Sigmoid colon (tissue), 7 donors: Measurements from ENCODE around the gene FOXN3. TPM values are rescaled to one million over a fixed set of nuclear protein-coding genes. Genes with fewer than 3 reads are reported as not detected.

Experiments
- DNase-seq: peaks from one replicate; pipeline ENCODE4 v3.0.0-alpha.2; 2019
- H3K27ac ChIP-seq, 4 donors: fragments of 200-600 bp; sonication (generic); one replicate each; pipeline ENCODE4 v1.5.1; 2016 to 2019; ENCODE audit warnings: mild to moderate bottlenecking in 1 of 4
- H3K27me3 ChIP-seq, 3 donors: fragments of 200-600 bp; sonication (generic); one replicate each; pipeline ENCODE4 v1.5.1; 2019; ENCODE audit warnings: mild to moderate bottlenecking in 1 of 3
- H3K36me3 ChIP-seq, 4 donors: fragments of 200-600 bp; sonication (generic); one replicate each; pipeline ENCODE4 v1.5.1; 2016 to 2019
- H3K4me1 ChIP-seq, 4 donors: fragments of 200-600 bp; sonication (generic); one replicate each; pipeline ENCODE4 v1.5.1; 2017 to 2019
- H3K4me3 ChIP-seq, 4 donors: fragments of 200-600 bp; sonication (generic); one replicate each; pipeline ENCODE4 v1.5.1; 2017 to 2019; ENCODE audit warnings: mild to moderate bottlenecking in 2 of 4, moderate library complexity in 1 of 4
- H3K9me3 ChIP-seq, 4 donors: fragments of 200-600 bp in 3 of 4; sonication (generic) in 3 of 4; one replicate each; pipeline versions ENCODE4 v1.5.1 to v1.6.1; 2013 to 2019
- EP300 ChIP-seq, 4 donors: sonication (generic); formaldehyde crosslinking; IDR thresholded peaks; one replicate each; pipeline ENCODE4 v1.6.1; 2017; ENCODE audit warnings: antibody characterized with exemption in 4 of 4
- POLR2A ChIP-seq, 2 donors: fragments of 450-650 bp; IDR thresholded peaks; one replicate each; pipeline ENCODE4 v1.6.1; 2016; ENCODE audit warnings: antibody characterized with exemption in 2 of 2, mild to moderate bottlenecking in 2 of 2, moderate library complexity in 2 of 2
- POLR2AphosphoS5 ChIP-seq, 4 donors: sonication (generic); formaldehyde crosslinking; IDR thresholded peaks; one replicate each; pipeline ENCODE4 v1.6.1; 2017; ENCODE audit warnings: antibody characterized with exemption in 4 of 4
- WGBS, 2 donors: extraction: QIAGEN DNeasy Blood & Tissue Kit; methylation state at CpG; one replicate each; pipeline ENCODE4 v1.1.7; 2013; 5-methylcytosine and 5-hydroxymethylcytosine counted together
- intact Hi-C: fragments of 100-400 bp; cut with DNase I; formaldehyde crosslinking; loops from one replicate; pipeline ENCODE4 v1.15.1; 2023
- polyA plus RNA-seq, 3 donors: library from polyadenylated mRNA; stranded (reverse); fragments of 200-250 nt; gene quantifications; one replicate each; pipeline ENCODE4 v1.2.3, GENCODE V29; 2013
- total RNA-seq, 4 donors: library from RNA; depleted of rRNA; stranded (reverse); fragments of >200 nt; gene quantifications; one replicate each; pipeline ENCODE4 v1.1.0, GENCODE V29; 2016
- TF ChIP-seq, protein P1 (sequence below), 4 experiments: fragments of 450-650 bp in 3 of 4; fragments of 200-600 bp in 1 of 4; IDR thresholded peaks; one replicate each; pipeline ENCODE4 v1.5.1; 2016 to 2019; ENCODE audit warnings: antibody characterized with exemption in 4 of 4, mild to moderate bottlenecking in 3 of 4, moderate library complexity in 2 of 4
- donor health status: healthy with polysubstance abuse.
- donor health status: Bipolar disorder and iron deficiency.
- donor health status: healthy.

FOXN3 gene
- total and polyA plus RNA-seq, 7 donors, result 24.6 to 146 (median 104) TPM

DNA sequence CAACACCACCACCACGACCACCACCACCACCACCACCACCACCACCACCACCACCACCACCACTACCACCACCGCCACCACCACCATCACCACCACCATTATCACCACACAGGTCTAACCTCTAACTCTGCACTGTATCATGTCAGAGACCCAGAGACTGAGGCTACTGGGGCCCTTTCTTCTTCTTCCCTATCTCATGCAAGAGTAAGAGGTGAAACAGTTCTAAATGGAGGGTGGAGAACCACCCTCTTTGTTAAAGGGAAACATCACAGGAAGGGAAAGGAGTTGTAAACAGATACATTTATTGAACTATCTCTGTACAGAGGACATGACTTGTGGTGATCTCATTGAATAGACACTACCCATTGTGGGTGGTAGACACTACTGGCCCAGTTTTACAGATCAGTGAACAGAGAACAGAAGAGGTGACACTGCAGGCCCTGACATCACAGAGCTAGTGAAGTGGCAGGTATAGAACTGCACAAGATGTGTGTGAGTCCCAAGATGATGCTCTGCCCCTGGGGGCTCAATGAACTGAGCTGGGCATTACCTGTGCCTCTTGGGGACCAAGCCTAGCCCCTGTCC lies 91.6 kb downstream of the FOXN3 start:
- 92 to 96% methylated on average over 2 of the region's 2 CpGs for WGBS, 2 donors
- DNase-seq, result no peak
- TF ChIP-seq POLR2AphosphoS5 (IDR thresholded peaks at IDR 0.05), result no peak
- no peak for TF ChIP-seq EP300 (IDR thresholded peaks at IDR 0.05)
- TF ChIP-seq, protein P1, sequence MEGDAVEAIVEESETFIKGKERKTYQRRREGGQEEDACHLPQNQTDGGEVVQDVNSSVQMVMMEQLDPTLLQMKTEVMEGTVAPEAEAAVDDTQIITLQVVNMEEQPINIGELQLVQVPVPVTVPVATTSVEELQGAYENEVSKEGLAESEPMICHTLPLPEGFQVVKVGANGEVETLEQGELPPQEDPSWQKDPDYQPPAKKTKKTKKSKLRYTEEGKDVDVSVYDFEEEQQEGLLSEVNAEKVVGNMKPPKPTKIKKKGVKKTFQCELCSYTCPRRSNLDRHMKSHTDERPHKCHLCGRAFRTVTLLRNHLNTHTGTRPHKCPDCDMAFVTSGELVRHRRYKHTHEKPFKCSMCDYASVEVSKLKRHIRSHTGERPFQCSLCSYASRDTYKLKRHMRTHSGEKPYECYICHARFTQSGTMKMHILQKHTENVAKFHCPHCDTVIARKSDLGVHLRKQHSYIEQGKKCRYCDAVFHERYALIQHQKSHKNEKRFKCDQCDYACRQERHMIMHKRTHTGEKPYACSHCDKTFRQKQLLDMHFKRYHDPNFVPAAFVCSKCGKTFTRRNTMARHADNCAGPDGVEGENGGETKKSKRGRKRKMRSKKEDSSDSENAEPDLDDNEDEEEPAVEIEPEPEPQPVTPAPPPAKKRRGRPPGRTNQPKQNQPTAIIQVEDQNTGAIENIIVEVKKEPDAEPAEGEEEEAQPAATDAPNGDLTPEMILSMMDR (IDR thresholded peaks at IDR 0.05), result no peak
- TF ChIP-seq POLR2A (IDR thresholded peaks at IDR 0.05), result no peak
- H3K27ac ChIP-seq, result no peak overlapping the region
- intact Hi-C loops, result no loop called here
- no peaks in the 10 kb centered on the region for H3K36me3 ChIP-seq
- H3K9me3 ChIP-seq, result no peaks in the 10 kb centered on the region
- H3K27me3 ChIP-seq, result no peaks in the 10 kb centered on the region
- H3K4me1 ChIP-seq, result peaks cover 0 to 24% (median 16%) of the 10 kb centered on the region in 4 donors
- H3K4me3 ChIP-seq, result no peak overlapping the region

DNA sequence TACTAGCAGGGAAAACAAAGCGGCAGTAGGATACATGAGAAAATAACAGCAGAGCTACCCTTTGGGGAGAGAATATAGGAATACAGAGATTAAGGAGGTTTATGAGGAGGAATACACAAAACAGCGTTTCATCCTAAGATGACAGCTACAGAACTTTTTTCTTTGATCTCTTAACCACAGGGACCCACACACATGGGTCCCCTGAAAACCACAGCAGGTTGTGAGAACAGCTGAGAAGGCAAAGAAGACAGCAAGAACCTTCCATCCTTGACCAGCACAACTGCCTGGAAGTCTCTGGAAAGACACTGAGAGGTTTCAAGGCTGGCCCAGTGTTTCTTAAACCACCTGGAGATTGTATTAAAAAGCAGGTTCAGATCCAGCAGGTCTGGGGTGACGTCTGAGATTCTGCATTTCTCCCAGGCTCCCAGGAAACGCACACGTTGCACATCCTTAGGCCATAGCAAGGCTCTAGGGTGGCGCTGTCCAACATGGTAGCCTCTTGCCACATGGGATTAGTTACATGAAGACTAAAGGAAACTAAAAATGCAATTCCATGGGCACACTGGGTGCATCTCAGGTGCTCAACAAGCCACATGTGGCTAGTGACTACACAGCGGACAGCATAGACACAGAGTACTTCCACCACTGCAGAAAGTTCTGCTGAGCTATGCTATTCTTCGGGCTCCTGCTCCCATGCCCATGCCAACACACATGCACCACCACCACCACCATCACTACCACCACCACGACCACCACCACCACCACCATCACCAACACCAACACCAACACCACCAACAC lies 92.3 kb downstream of the FOXN3 start:
- Histone ChIP-seq H3K27ac (no peak overlapping the region), H3K36me3 (no peaks in the 10 kb centered on the region), H3K9me3 (no peaks in the 10 kb centered on the region), H3K27me3 (no peaks in the 10 kb centered on the region), H3K4me3 (no peak overlapping the region), H3K4me1 (peaks cover 0 to 19% (median 14%) of the 10 kb centered on the region in 4 donors)
- no peak for DNase-seq
- intact Hi-C loops, result no loop called here
- WGBS, 2 donors, result 82 to 92% methylated on average over 9 of the region's 9 CpGs
- no peak for TF ChIP-seq POLR2AphosphoS5 (IDR thresholded peaks at IDR 0.05)
- TF ChIP-seq EP300 (IDR thresholded peaks at IDR 0.05), result no peak
- TF ChIP-seq POLR2A (IDR thresholded peaks at IDR 0.05), result no peak
- TF ChIP-seq, protein P1 (IDR thresholded peaks at IDR 0.05), result no peak

DNA sequence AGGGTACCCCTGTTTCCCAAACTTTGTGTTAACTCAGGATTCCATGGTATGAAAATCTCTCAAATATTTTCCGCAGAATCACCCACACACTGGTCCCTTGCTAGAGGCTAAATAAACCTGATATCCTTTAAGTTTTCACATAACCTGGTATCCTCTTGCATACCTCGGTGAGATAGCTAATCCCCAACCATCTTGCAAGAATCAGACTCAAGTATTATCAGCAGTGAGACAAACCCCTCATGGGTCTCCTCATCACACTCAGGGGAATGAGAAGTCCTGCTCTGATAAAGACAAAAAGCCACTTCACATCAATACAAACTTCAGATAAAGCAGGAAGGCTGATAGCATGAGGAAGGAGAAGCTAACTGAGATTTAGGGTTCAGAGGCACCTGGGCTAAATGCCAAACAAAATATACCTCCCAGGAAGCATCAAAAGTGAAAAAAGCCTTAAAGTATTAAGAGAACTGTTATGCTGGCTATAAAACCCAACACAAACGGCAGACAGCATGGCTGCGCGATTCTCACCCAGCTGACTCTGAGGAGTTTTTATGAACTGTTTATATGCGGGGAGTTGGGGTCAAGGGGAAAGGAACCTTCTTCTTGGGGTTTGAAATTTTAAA lies 96.5 kb downstream of the FOXN3 start:
- Histone ChIP-seq H3K9me3 (peaks cover 0 to 3% (median 0%) of the 10 kb centered on the region in 4 donors), H3K27ac (no peak overlapping the region), H3K4me1 (peaks cover 0 to 11% (median 2%) of the 10 kb centered on the region in 4 donors), H3K4me3 (no peak overlapping the region), H3K27me3 (no peaks in the 10 kb centered on the region), H3K36me3 (no peaks in the 10 kb centered on the region)
- DNase-seq, result no peak
- intact Hi-C loops, result no loop called here
- TF ChIP-seq EP300 (IDR thresholded peaks at IDR 0.05), result no peak
- TF ChIP-seq POLR2AphosphoS5 (IDR thresholded peaks at IDR 0.05), result no peak
- TF ChIP-seq POLR2A (IDR thresholded peaks at IDR 0.05), result no peak
- TF ChIP-seq, protein P1 (IDR thresholded peaks at IDR 0.05), result no peak
- 45 to 70% methylated on average over 6 of the region's 6 CpGs for WGBS, 2 donors

DNA sequence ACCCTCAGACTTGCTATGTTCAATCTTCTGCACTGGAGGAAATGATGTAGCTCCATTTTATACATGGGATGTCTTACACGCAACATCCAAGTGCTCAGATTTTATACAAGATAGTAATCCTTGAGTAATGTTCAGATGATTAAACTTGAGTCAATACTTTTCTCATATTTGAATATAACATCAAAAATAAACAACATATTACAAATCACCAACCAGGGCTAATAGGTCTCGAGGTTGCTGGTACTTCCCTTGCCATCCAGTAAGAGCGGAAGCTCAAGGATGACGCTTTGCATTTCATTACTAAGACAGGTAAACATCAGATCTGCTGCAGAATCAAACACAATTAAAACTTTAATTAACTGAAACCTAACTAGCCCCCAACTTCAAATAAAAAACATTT lies 97.3 kb downstream of the FOXN3 start:
- Histone ChIP-seq H3K27me3 (no peaks in the 10 kb centered on the region), H3K9me3 (peaks cover 0 to 3% (median 0%) of the 10 kb centered on the region in 4 donors), H3K4me1 (peaks cover 0 to 11% (median 2%) of the 10 kb centered on the region in 4 donors), H3K27ac (no peak overlapping the region), H3K4me3 (no peak overlapping the region), H3K36me3 (no peaks in the 10 kb centered on the region)
- 98% methylated on average over 4 of the region's 4 CpGs for WGBS, 2 donors
- TF ChIP-seq POLR2AphosphoS5 (IDR thresholded peaks at IDR 0.05) (no peak), EP300 (IDR thresholded peaks at IDR 0.05) (no peak), POLR2A (IDR thresholded peaks at IDR 0.05) (no peak)
- TF ChIP-seq, protein P1 (IDR thresholded peaks at IDR 0.05), result no peak
- DNase-seq, result no peak
- intact Hi-C loops, result no loop called here
